ENCODE results near the gene CDYL.
A peak's percentile ranks its signal among the peaks of the same experiment; 100 is the strongest.

CDYL gene

GRCh38 chr6:4773181-4773580, 3.0 kb upstream of the CDYL start:
- Histone ChIP-seq H3K9me3 (no peaks in the 10 kb centered on the region), H3K27me3 (peaks cover 40% of the 10 kb centered on the region), H3K4me3 (ENCODE audit: low read depth in 1 of 2, low read length in 1 of 2) (no peak overlapping the region), H3K4me1 (ENCODE audit: control insufficient read depth in 1 of 2, insufficient read depth in 1 of 2, low read depth in 1 of 2, low read length in 1 of 2) (peaks cover 18 to 19% of the 10 kb centered on the region in 2 experiments), H3K27ac (no peak overlapping the region), H3K36me3 (no peaks in the 10 kb centered on the region)
- TF ChIP-seq CTCF (IDR thresholded peaks at IDR 0.05): no peak

GRCh38 chr6:4774296-4774695, 1.9 kb upstream of the CDYL start:
- Histone ChIP-seq H3K27ac (no peak overlapping the region), H3K4me3 (ENCODE audit: low read depth in 1 of 2, low read length in 1 of 2) (no peak overlapping the region), H3K4me1 (ENCODE audit: control insufficient read depth in 1 of 2, insufficient read depth in 1 of 2, low read depth in 1 of 2, low read length in 1 of 2) (peaks cover 21% of the 10 kb centered on the region in 2 experiments), H3K9me3 (no peaks in the 10 kb centered on the region), H3K27me3 (peaks cover 40% of the 10 kb centered on the region), H3K36me3 (no peaks in the 10 kb centered on the region)
- TF ChIP-seq CTCF (IDR thresholded peaks at IDR 0.05): no peak

- H3K27ac ChIP-seq: peak overlapping the region; percentile 69
- H3K27me3 ChIP-seq: peaks cover 40% of the 10 kb centered on the region
- H3K4me1 ChIP-seq (ENCODE audit: control insufficient read depth in 1 of 2, insufficient read depth in 1 of 2, low read depth in 1 of 2, low read length in 1 of 2): peaks cover 21% of the 10 kb centered on the region in 2 experiments
- no peaks in the 10 kb centered on the region for H3K36me3 ChIP-seq
- no peak for TF ChIP-seq CTCF (IDR thresholded peaks at IDR 0.05)
- peak overlapping the region; percentile 64 to 70 for H3K4me3 ChIP-seq (ENCODE audit: low read depth in 1 of 2, low read length in 1 of 2)
- H3K9me3 ChIP-seq: no peaks in the 10 kb centered on the region
These were observed 1.3 kb upstream of the CDYL start for GRCh38 chr6:4774715-4775493.

- H3K9me3 ChIP-seq: no peaks in the 10 kb centered on the region
- no peaks in the 10 kb centered on the region for H3K36me3 ChIP-seq
- H3K27ac ChIP-seq: peak overlapping the region; percentile 69
- no peak for TF ChIP-seq CTCF (IDR thresholded peaks at IDR 0.05)
- peaks cover 21% of the 10 kb centered on the region in 2 experiments for H3K4me1 ChIP-seq (ENCODE audit: control insufficient read depth in 1 of 2, insufficient read depth in 1 of 2, low read depth in 1 of 2, low read length in 1 of 2)
- peak overlapping the region; percentile 66 to 70 for H3K4me3 ChIP-seq (ENCODE audit: low read depth in 1 of 2, low read length in 1 of 2)
- peaks cover 40% of the 10 kb centered on the region for H3K27me3 ChIP-seq
These were observed 592 bp upstream of the CDYL start for GRCh38 chr6:4775494-4776130.

- H3K4me1 ChIP-seq (ENCODE audit: control insufficient read depth in 1 of 2, insufficient read depth in 1 of 2, low read depth in 1 of 2, low read length in 1 of 2): peaks cover 21% of the 10 kb centered on the region in 2 experiments
- no peaks in the 10 kb centered on the region for H3K36me3 ChIP-seq
- H3K27me3 ChIP-seq: peaks cover 37% of the 10 kb centered on the region
- no peak for TF ChIP-seq CTCF (IDR thresholded peaks at IDR 0.05)
- H3K27ac ChIP-seq: peak overlapping the region; percentile 69
- peak overlapping the region; percentile 65 to 67 for H3K4me3 ChIP-seq (ENCODE audit: low read depth in 1 of 2, low read length in 1 of 2)
- H3K9me3 ChIP-seq: no peaks in the 10 kb centered on the region
These were observed 539 bp downstream of the CDYL start for GRCh38 chr6:4776493-4777393.

Data from neutrophil (primary cell).